ENCODE results near the gene SLC9A3. TPM values are rescaled to one million over a fixed set of nuclear protein-coding genes. Genes with fewer than 3 reads are reported as not detected.

The SLC9A3 gene
- total RNA-seq, 1 experiment from 2014 or later: 0.85 TPM

DNA sequence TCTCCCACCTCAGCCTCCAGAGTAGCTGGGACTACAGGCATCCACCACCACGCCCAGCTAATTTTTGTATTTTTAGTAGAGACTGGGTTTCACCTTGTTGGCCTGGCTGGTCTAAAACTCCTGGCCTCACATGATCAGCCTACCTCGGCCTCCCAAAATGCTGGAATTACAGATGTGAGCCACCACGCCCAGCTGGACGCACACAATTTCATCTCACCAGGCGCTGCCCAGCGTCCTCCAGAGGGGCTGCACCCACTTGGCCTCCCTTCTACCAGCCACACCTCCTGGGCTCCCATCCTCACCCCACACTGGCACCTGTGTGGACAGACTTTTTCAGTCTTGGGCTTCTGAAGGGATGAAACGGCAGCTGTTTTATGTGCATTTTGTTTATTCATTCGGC, 85.1 kb downstream of the SLC9A3 start:
- DNase-seq: peak; percentile 7
- H3K4me1 ChIP-seq (ENCODE audit: insufficient read depth, low read length): no peaks in the 10 kb centered on the region
- no peak overlapping the region for H3K4me3 Mint-ChIP-seq
- no peak overlapping the region for H3K27ac ChIP-seq (ENCODE audit: insufficient read length, low read depth, low read length)
- peaks cover 2 to 8% of the 10 kb centered on the region in 2 experiments; a peak in 3 of 4 replicates for H3K4me1 Mint-ChIP-seq
- H3K27ac Mint-ChIP-seq: no peak overlapping the region
- TF ChIP-seq, protein P1, sequence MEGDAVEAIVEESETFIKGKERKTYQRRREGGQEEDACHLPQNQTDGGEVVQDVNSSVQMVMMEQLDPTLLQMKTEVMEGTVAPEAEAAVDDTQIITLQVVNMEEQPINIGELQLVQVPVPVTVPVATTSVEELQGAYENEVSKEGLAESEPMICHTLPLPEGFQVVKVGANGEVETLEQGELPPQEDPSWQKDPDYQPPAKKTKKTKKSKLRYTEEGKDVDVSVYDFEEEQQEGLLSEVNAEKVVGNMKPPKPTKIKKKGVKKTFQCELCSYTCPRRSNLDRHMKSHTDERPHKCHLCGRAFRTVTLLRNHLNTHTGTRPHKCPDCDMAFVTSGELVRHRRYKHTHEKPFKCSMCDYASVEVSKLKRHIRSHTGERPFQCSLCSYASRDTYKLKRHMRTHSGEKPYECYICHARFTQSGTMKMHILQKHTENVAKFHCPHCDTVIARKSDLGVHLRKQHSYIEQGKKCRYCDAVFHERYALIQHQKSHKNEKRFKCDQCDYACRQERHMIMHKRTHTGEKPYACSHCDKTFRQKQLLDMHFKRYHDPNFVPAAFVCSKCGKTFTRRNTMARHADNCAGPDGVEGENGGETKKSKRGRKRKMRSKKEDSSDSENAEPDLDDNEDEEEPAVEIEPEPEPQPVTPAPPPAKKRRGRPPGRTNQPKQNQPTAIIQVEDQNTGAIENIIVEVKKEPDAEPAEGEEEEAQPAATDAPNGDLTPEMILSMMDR (conservative IDR thresholded peaks at IDR 0.05): no peak
- H2BK20ac ChIP-seq (ENCODE audit: low read depth, low read length, poor library complexity, severe bottlenecking): no peak overlapping the region
- H3K9ac ChIP-seq (ENCODE audit: extremely low read depth, insufficient read length, low read length): no peak overlapping the region
- no peaks in the 10 kb centered on the region; a peak in 1 of 7 replicates for H3K36me3 Mint-ChIP-seq (ENCODE audit: insufficient read depth in 1 of 3, low read depth in 3 of 3)
- no peak overlapping the region for H4K91ac ChIP-seq (ENCODE audit: insufficient read length, low read depth, low read length)
- no peak overlapping the region for H2BK15ac ChIP-seq (ENCODE audit: low read depth, low read length)
- no peak overlapping the region for H2BK12ac ChIP-seq (ENCODE audit: insufficient read length, low read depth, low read length)
- H3K9me3 ChIP-seq (ENCODE audit: control insufficient read depth, low read depth, low read length): no peaks in the 10 kb centered on the region
- peaks cover 12% of the 10 kb centered on the region for H3K23me2 ChIP-seq (ENCODE audit: insufficient read length, low read depth, low read length, poor library complexity, severe bottlenecking)
- H3K23ac ChIP-seq (ENCODE audit: insufficient read length, low read depth, low read length): no peak overlapping the region
- H3K27me3 ChIP-seq (ENCODE audit: insufficient read depth, low read length): no peaks in the 10 kb centered on the region
- H3K14ac ChIP-seq (ENCODE audit: insufficient read depth, low read length): no peak overlapping the region
- no peak overlapping the region for H2BK120ac ChIP-seq (ENCODE audit: low read depth, low read length, poor library complexity, severe bottlenecking)
- H4K20me1 ChIP-seq (ENCODE audit: control insufficient read depth, insufficient read depth, insufficient read length): no peaks in the 10 kb centered on the region
- H3T11ph ChIP-seq (ENCODE audit: low read length): no peak overlapping the region
- H3K56ac ChIP-seq (ENCODE audit: insufficient read length, low read depth, low read length): no peak overlapping the region
- 0 out of 5 replicates have a peak, but pooled peaks cover 0 to 3% of the 10 kb centered on the region in 2 experiments for H3K9me3 Mint-ChIP-seq
- no peak overlapping the region for H2AFZ ChIP-seq (ENCODE audit: low read length)
- WGBS (ENCODE audit: extremely low coverage, insufficient read length, low lambda C conversion rate): no CpG with 5 or more reads among the region's 8 CpGs
- H2BK5ac ChIP-seq (ENCODE audit: insufficient read length, low read length): no peak overlapping the region
- H3K27me3 Mint-ChIP-seq (ENCODE audit: low read depth): peaks cover 31% of the 10 kb centered on the region
- no peak overlapping the region for H3K4me2 ChIP-seq (ENCODE audit: insufficient read depth, insufficient read length, low read length)
- no peak overlapping the region for H4K5ac ChIP-seq (ENCODE audit: insufficient read length, low read depth, low read length)
- H3K4ac ChIP-seq (ENCODE audit: low read depth, low read length): no peak overlapping the region
- peaks cover 6% of the 10 kb centered on the region for H3K79me1 ChIP-seq (ENCODE audit: insufficient read depth, low read depth, low read length, poor library complexity, severe bottlenecking)
- H4K8ac ChIP-seq (replicated peaks; ENCODE audit: insufficient read length, low read depth, low read length): no peak overlapping the region
- H2AK5ac ChIP-seq (ENCODE audit: insufficient read length, low read length): no peak overlapping the region
- peaks cover 6% of the 10 kb centered on the region; the same call in 1 of the 2 replicates for H3K79me2 ChIP-seq (ENCODE audit: insufficient read depth, low read length)
- H3K18ac ChIP-seq (ENCODE audit: insufficient read length, low read depth, low read length): no peak overlapping the region

Data from H9 (cell line).